Colonic mucosa (tissue), 4 donors: ENCODE measurements around the gene GSE1. TPM values are rescaled to one million over a fixed set of nuclear protein-coding genes. Genes with fewer than 3 reads are reported as not detected.

Experiments used
- DNase-seq: peaks from one replicate; pipeline ENCODE4 v3.0.0-alpha.2; 2020
- H3K27ac ChIP-seq: fragments of 200-600 bp; one replicate; pipeline ENCODE4 v1.8.0; 2021
- H3K27me3 ChIP-seq: fragments of 200-600 bp; one replicate; pipeline ENCODE4 v1.8.0; 2021
- H3K36me3 ChIP-seq: fragments of 200-600 bp; one replicate; pipeline ENCODE4 v1.8.0; 2021
- H3K4me1 ChIP-seq: fragments of 200-600 bp; one replicate; pipeline ENCODE4 v1.8.0; 2021; ENCODE audit warnings: mild to moderate bottlenecking
- H3K4me3 ChIP-seq: fragments of 200-600 bp; one replicate; pipeline ENCODE4 v1.8.0; 2021
- H3K9ac ChIP-seq, 2 donors: one replicate each; pipeline ENCODE4 v1.7.0; 2013; ENCODE audit warnings: control low read depth in 2 of 2, low read depth in 2 of 2, low read length in 2 of 2
- H3K9me3 ChIP-seq: fragments of 200-600 bp; one replicate; pipeline ENCODE4 v1.8.0; 2021
- intact Hi-C: fragments of 100-400 bp; cut with DNase I; formaldehyde crosslinking; loops from one replicate; pipeline ENCODE4 v1.14.1; 2022
- total RNA-seq, 2 donors: library from RNA; stranded (reverse); fragmentation: NEBNext Ultra II Directional in 1 of 2; extraction: Animal tissue kit (Norgen Biotek cat#: 25700) in 1 of 2; gene quantifications; one replicate each; pipeline ENCODE4 v1.2.1, GENCODE V29; 2021
- TF ChIP-seq, protein P1 (sequence below): fragments of 200-600 bp; IDR thresholded peaks from one replicate; pipeline ENCODE4 v1.8.0; 2022; ENCODE audit warnings: antibody characterized with exemption, mild to moderate bottlenecking
- donor health status: healthy.
- donor health status: DM: no; HTN: no; CAD: no.
- donor health status: DM: no; HTN: no; CAD: no.

Gene GSE1
- total RNA-seq, 2 donors from 2014 or later, result 79.2 to 103 TPM

- intact Hi-C loops, result no loop called here
- TF ChIP-seq, protein P1, sequence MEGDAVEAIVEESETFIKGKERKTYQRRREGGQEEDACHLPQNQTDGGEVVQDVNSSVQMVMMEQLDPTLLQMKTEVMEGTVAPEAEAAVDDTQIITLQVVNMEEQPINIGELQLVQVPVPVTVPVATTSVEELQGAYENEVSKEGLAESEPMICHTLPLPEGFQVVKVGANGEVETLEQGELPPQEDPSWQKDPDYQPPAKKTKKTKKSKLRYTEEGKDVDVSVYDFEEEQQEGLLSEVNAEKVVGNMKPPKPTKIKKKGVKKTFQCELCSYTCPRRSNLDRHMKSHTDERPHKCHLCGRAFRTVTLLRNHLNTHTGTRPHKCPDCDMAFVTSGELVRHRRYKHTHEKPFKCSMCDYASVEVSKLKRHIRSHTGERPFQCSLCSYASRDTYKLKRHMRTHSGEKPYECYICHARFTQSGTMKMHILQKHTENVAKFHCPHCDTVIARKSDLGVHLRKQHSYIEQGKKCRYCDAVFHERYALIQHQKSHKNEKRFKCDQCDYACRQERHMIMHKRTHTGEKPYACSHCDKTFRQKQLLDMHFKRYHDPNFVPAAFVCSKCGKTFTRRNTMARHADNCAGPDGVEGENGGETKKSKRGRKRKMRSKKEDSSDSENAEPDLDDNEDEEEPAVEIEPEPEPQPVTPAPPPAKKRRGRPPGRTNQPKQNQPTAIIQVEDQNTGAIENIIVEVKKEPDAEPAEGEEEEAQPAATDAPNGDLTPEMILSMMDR, result no peak
- Histone ChIP-seq H3K36me3 (no peaks in the 10 kb centered on the region), H3K9ac (no peak overlapping the region), H3K4me1 (no peaks in the 10 kb centered on the region), H3K4me3 (no peak overlapping the region), H3K27me3 (no peaks in the 10 kb centered on the region), H3K27ac (no peak overlapping the region), H3K9me3 (no peaks in the 10 kb centered on the region)
- no peak for DNase-seq
Measured at GRCh38 chr16:85593494-85594221, 19.5 kb upstream of the GSE1 start.

GRCh38 chr16:85594273-85594977, 18.7 kb upstream of the GSE1 start:
- TF ChIP-seq, protein P1, result no peak
- no peak for DNase-seq
- Histone ChIP-seq H3K9ac (no peak overlapping the region), H3K9me3 (no peaks in the 10 kb centered on the region), H3K27me3 (no peaks in the 10 kb centered on the region), H3K27ac (no peak overlapping the region), H3K4me1 (no peaks in the 10 kb centered on the region), H3K36me3 (no peaks in the 10 kb centered on the region), H3K4me3 (no peak overlapping the region)
- intact Hi-C loops, result no loop called here

- Histone ChIP-seq H3K9ac (no peak overlapping the region), H3K4me3 (no peak overlapping the region), H3K36me3 (no peaks in the 10 kb centered on the region), H3K27me3 (no peaks in the 10 kb centered on the region), H3K4me1 (no peaks in the 10 kb centered on the region), H3K9me3 (no peaks in the 10 kb centered on the region), H3K27ac (no peak overlapping the region)
- DNase-seq, result no peak
- intact Hi-C loops, result no loop called here
- TF ChIP-seq, protein P1, result no peak
Measured at GRCh38 chr16:85594978-85595661, 18.0 kb upstream of the GSE1 start.

- DNase-seq, result no peak
- intact Hi-C loops, result no loop called here
- H3K4me3 ChIP-seq, result no peak overlapping the region
- H3K27me3 ChIP-seq, result no peaks in the 10 kb centered on the region
- no peaks in the 10 kb centered on the region for H3K4me1 ChIP-seq
- TF ChIP-seq, protein P1, result no peak
- H3K27ac ChIP-seq, result no peak overlapping the region
- H3K9ac ChIP-seq, result no peak overlapping the region
- H3K9me3 ChIP-seq, result no peaks in the 10 kb centered on the region
- H3K36me3 ChIP-seq, result no peaks in the 10 kb centered on the region
Measured at GRCh38 chr16:85595812-85596502, 17.2 kb upstream of the GSE1 start.

DNA sequence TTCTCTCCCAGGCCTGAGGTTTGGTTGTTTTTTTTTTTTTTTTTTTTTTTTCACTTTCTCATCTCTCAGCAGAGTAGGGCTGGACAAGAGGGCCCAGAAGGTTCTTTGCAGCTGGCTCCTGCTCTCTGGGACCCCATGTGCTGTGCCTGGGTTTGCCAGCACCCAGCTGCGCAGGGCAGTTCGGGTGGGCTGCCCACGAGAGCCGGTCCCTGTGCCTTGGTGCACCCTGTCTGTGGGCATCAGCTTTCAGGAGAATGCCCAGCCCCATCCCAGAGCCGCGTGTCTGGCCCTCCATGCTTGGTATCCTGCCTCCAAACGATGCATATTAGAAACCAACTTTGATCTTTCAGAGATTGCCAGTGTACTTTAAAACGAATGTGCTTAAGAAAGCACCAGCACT, 15.0 kb upstream of the GSE1 start:
- DNase-seq, result no peak
- TF ChIP-seq, protein P1, result no peak
- Histone ChIP-seq H3K36me3 (no peaks in the 10 kb centered on the region), H3K9me3 (no peaks in the 10 kb centered on the region), H3K4me1 (no peaks in the 10 kb centered on the region), H3K27me3 (no peaks in the 10 kb centered on the region), H3K27ac (no peak overlapping the region), H3K9ac (no peak overlapping the region), H3K4me3 (no peak overlapping the region)
- intact Hi-C loops, result no loop called here
